Measurements from ENCODE around the gene PTPRN2.

GRCh38 chr7:158028971-158029370 lies 558.7 kb downstream of the PTPRN2 start:
- no peak for TF ChIP-seq CTCF (conservative IDR thresholded peaks at IDR 0.05)
- no peak for TF ChIP-seq EZH2 (IDR thresholded peaks at IDR 0.05; ENCODE audit: low read depth)

All from PC-9 (cell line).